Kidney (tissue), 14 donors: Measurements from ENCODE around the gene MYO9B. TPM values are rescaled to one million over a fixed set of nuclear protein-coding genes. Genes with fewer than 3 reads are reported as not detected.
"Not testable (repeated sequence)": the region's sequence is repeated elsewhere in the genome, so short reads cannot be mapped to it uniquely, and the experiment has no call there.

Experiments
- DNase-seq, 5 donors: peaks; one replicate each; pipeline ENCODE4 v3.0.0-alpha.2; 2013 to 2020
- FAIRE-seq: peaks from 2 replicates; lab custom pipeline; 2012; peaks lifted over from hg19 to GRCh38; lab: Jason Lieb, UNC
- H3K27ac ChIP-seq, 2 donors: one replicate each; pipeline ENCODE4 v1.7.0; 2013; ENCODE audit warnings: low read depth in 2 of 2, low read length in 2 of 2, inconsistent platforms in 1 of 2
- H3K27me3 ChIP-seq: one replicate; pipeline ENCODE4 v1.7.1; 2013; ENCODE audit warnings: low read length, inconsistent platforms; ENCODE audit not compliant: control insufficient read depth, insufficient read depth
- H3K36me3 ChIP-seq, 3 donors: one replicate each; pipeline versions ENCODE4 v1.7.0 to v1.7.1; 2013; ENCODE audit warnings: low read length in 3 of 3, control low read depth in 1 of 3, inconsistent platforms in 1 of 3; ENCODE audit not compliant: insufficient read depth in 3 of 3, control insufficient read depth in 2 of 3
- H3K4me1 ChIP-seq, 3 donors: one replicate each; pipeline versions ENCODE4 v1.7.0 to v1.7.1; 2013; ENCODE audit warnings: low read length in 3 of 3, inconsistent platforms in 1 of 3, low read depth in 1 of 3; ENCODE audit not compliant: control insufficient read depth in 2 of 3, insufficient read depth in 2 of 3
- H3K4me3 ChIP-seq, 3 donors: one replicate each; pipeline versions ENCODE4 v1.7.0 to v1.8.1; 2013; ENCODE audit warnings: low read length in 3 of 3, control low read depth in 1 of 3, inconsistent platforms in 1 of 3
- H3K9ac ChIP-seq, 3 donors: one replicate each; pipeline versions ENCODE4 v1.7.0 to v1.7.1; 2013; ENCODE audit warnings: low read length in 3 of 3, control low read depth in 1 of 3, inconsistent platforms in 1 of 3
- H3K9me3 ChIP-seq, 3 donors: one replicate each; pipeline versions ENCODE4 v1.7.0 to v1.7.1; 2013; ENCODE audit warnings: low read length in 3 of 3, control low read depth in 1 of 3, inconsistent platforms in 1 of 3; ENCODE audit not compliant: control insufficient read depth in 2 of 3, insufficient read depth in 1 of 3
- CTCF ChIP-seq: IDR thresholded peaks from 3 replicates; pipeline ENCODE4 v1.5.1; 2012; ENCODE audit warnings: mild to moderate bottlenecking, moderate library complexity, borderline replicate concordance; ENCODE audit not compliant: insufficient read depth; ENCODE audit errors: extremely low read depth
- intact Hi-C: fragments of 100-400 bp; cut with DNase I; formaldehyde crosslinking; loops from one replicate; pipeline ENCODE4 v1.11.1; 2022
- polyA plus RNA-seq: library from polyadenylated mRNA; stranded (reverse); fragments of 350-450 nt; fragmentation: Illumina TruSeq; extraction: RNeasy Lipid Tissue Mini Kit (QIAGEN cat#74804); gene quantifications from one replicate; pipeline ENCODE4 v1.2.3, GENCODE V29; 2014; ENCODE audit warnings: low read depth, low replicate concordance; ENCODE audit not compliant: insufficient read depth
- total RNA-seq: library from RNA; stranded (reverse); fragmentation: NEBNext Ultra II Directional; extraction: Animal tissue kit (Norgen Biotek cat#: 25700); gene quantifications from one replicate; pipeline ENCODE4 v1.2.1, GENCODE V29; 2021
- donor health status: control.
- donor health status: control.
- donor health status: control.
- donor health status: control.
- donor health status: control.
- donor health status: DM: yes; HTN: yes; CAD: no.
- donor health status: Normal renal cell carcinoma (clear cell type).

Gene MYO9B
- total and polyA plus RNA-seq, 2 donors from 2014 or later, result 14.7 to 68.1 TPM

- no peak for DNase-seq
- Histone ChIP-seq H3K27me3 (no peaks in the 10 kb centered on the region), H3K4me3 (no peak overlapping the region), H3K4me1 (peaks cover 0 to 13% (median 12%) of the 10 kb centered on the region in 3 donors), H3K9ac (no peak overlapping the region), H3K36me3 (no peaks in the 10 kb centered on the region), H3K9me3 (no peaks in the 10 kb centered on the region), H3K27ac (no peak overlapping the region)
- TF ChIP-seq CTCF, result no peak
- intact Hi-C loops, result no loop called here
- no peak for FAIRE-seq
Measured at GRCh38 chr19:17137417-17137816, 61.8 kb downstream of the MYO9B start.

GRCh38 chr19:17138052-17138846, 62.7 kb downstream of the MYO9B start:
- H3K9me3 ChIP-seq, intact Hi-C loops, H3K9ac ChIP-seq, H3K27me3 ChIP-seq, FAIRE-seq, H3K36me3 ChIP-seq, H3K27ac ChIP-seq, H3K4me3 ChIP-seq, DNase-seq: not testable (repeated sequence)
- peaks cover 0 to 13% (median 12%) of the 10 kb centered on the region in 3 donors for H3K4me1 ChIP-seq

GRCh38 chr19:17138937-17139598, 63.5 kb downstream of the MYO9B start:
- Histone ChIP-seq H3K4me1 (peaks cover 0 to 13% (median 12%) of the 10 kb centered on the region in 3 donors), H3K27me3 (no peaks in the 10 kb centered on the region), H3K4me3 (no peak overlapping the region), H3K27ac (no peak overlapping the region), H3K9me3 (no peaks in the 10 kb centered on the region), H3K36me3 (no peaks in the 10 kb centered on the region), H3K9ac (no peak overlapping the region)
- FAIRE-seq (no peak), DNase-seq (no peak)
- intact Hi-C loops, result no loop called here
- no peak for TF ChIP-seq CTCF

GRCh38 chr19:17144771-17145170, 69.2 kb downstream of the MYO9B start:
- intact Hi-C loops, result loop anchor here (10.0 kb wide), 1 partner anchor 70 kb away; the partner anchor contains the start of genes HAUS8 and MYO9B
- not testable (repeated sequence) for H3K27ac ChIP-seq, H3K9ac ChIP-seq, H3K36me3 ChIP-seq, H3K9me3 ChIP-seq, H3K4me1 ChIP-seq, H3K4me3 ChIP-seq, DNase-seq, H3K27me3 ChIP-seq, FAIRE-seq
